ENCODE results near the gene MCCC2.

The MCCC2 gene

GRCh38 chr5:71620630-71621029 is 33.5 kb downstream of the MCCC2 start:
- H3K4me3 ChIP-seq (ENCODE audit: low read depth, low read length), result no peak overlapping the region
- no peaks in the 10 kb centered on the region for H3K27me3 ChIP-seq (replicated peaks)
- H3K27ac ChIP-seq, result no peak overlapping the region
- no peak for TF ChIP-seq CTCF (IDR thresholded peaks at IDR 0.05; ENCODE audit: low read depth, low read length, missing control alignments)
- no peak for DNase-seq
- peaks cover 2% of the 10 kb centered on the region for H3K36me3 ChIP-seq (replicated peaks)
- in situ Hi-C loops (cut with HindIII; ENCODE audit: low pct_ligation_motif_present, low sequenced_read_pairs), result no loop called here

GRCh38 chr5:71621268-71621667 is 34.1 kb downstream of the MCCC2 start:
- in situ Hi-C loops (cut with HindIII; ENCODE audit: low pct_ligation_motif_present, low sequenced_read_pairs), result no loop called here
- H3K27me3 ChIP-seq (replicated peaks), result no peaks in the 10 kb centered on the region
- DNase-seq, result no peak
- peaks cover 2% of the 10 kb centered on the region for H3K36me3 ChIP-seq (replicated peaks)
- no peak for TF ChIP-seq CTCF (IDR thresholded peaks at IDR 0.05; ENCODE audit: low read depth, low read length, missing control alignments)
- no peak overlapping the region for H3K27ac ChIP-seq
- no peak overlapping the region for H3K4me3 ChIP-seq (ENCODE audit: low read depth, low read length)

GRCh38 chr5:71621741-71622140 is 34.6 kb downstream of the MCCC2 start:
- Histone ChIP-seq H3K4me3 (ENCODE audit: low read depth, low read length) (no peak overlapping the region), H3K36me3 (replicated peaks) (peaks cover 2% of the 10 kb centered on the region), H3K27ac (no peak overlapping the region), H3K27me3 (replicated peaks) (no peaks in the 10 kb centered on the region)
- no peak for DNase-seq
- no peak for TF ChIP-seq CTCF (IDR thresholded peaks at IDR 0.05; ENCODE audit: low read depth, low read length, missing control alignments)
- in situ Hi-C loops (cut with HindIII; ENCODE audit: low pct_ligation_motif_present, low sequenced_read_pairs), result no loop called here

- Histone ChIP-seq H3K4me3 (ENCODE audit: low read depth, low read length) (no peak overlapping the region), H3K27ac (no peak overlapping the region), H3K27me3 (replicated peaks) (no peaks in the 10 kb centered on the region), H3K36me3 (replicated peaks) (peaks cover 2% of the 10 kb centered on the region)
- no peak for TF ChIP-seq CTCF (IDR thresholded peaks at IDR 0.05; ENCODE audit: low read depth, low read length, missing control alignments)
- no peak for DNase-seq
- in situ Hi-C loops (cut with HindIII; ENCODE audit: low pct_ligation_motif_present, low sequenced_read_pairs), result no loop called here
Measured at GRCh38 chr5:71623221-71623794, 36.2 kb downstream of the MCCC2 start.

- no peak for DNase-seq
- TF ChIP-seq CTCF (IDR thresholded peaks at IDR 0.05; ENCODE audit: low read depth, low read length, missing control alignments), result no peak
- Histone ChIP-seq H3K27ac (no peak overlapping the region), H3K4me3 (ENCODE audit: low read depth, low read length) (no peak overlapping the region), H3K36me3 (replicated peaks) (no peaks in the 10 kb centered on the region), H3K27me3 (replicated peaks) (no peaks in the 10 kb centered on the region)
- in situ Hi-C loops (cut with HindIII; ENCODE audit: low pct_ligation_motif_present, low sequenced_read_pairs), result no loop called here
Measured at GRCh38 chr5:71629950-71630349, 42.8 kb downstream of the MCCC2 start.

GRCh38 chr5:71631070-71631469 is 43.9 kb downstream of the MCCC2 start:
- Histone ChIP-seq H3K4me3 (ENCODE audit: low read depth, low read length) (no peak overlapping the region), H3K36me3 (replicated peaks) (no peaks in the 10 kb centered on the region), H3K27ac (no peak overlapping the region), H3K27me3 (replicated peaks) (no peaks in the 10 kb centered on the region)
- DNase-seq, result no peak
- TF ChIP-seq CTCF (IDR thresholded peaks at IDR 0.05; ENCODE audit: low read depth, low read length, missing control alignments), result no peak
- in situ Hi-C loops (cut with HindIII; ENCODE audit: low pct_ligation_motif_present, low sequenced_read_pairs), result no loop called here
